ENCODE data around the gene ASCL1. TPM values are rescaled to one million over a fixed set of nuclear protein-coding genes. Genes with fewer than 3 reads are reported as not detected.

The ASCL1 gene
- total and polyA plus RNA-seq, 8 donors = 0.04 to 0.40 (median 0.20) TPM; not detected in 2

DNA sequence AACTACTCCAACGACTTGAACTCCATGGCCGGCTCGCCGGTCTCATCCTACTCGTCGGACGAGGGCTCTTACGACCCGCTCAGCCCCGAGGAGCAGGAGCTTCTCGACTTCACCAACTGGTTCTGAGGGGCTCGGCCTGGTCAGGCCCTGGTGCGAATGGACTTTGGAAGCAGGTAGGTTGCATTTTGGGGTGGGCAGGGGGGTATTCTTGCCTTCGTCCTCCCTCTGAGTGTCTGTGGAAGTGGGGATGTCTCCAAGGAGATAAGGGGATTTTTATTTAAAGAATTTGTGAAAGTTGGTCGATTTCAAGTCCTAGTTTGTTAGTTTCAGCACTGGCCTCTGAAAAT, 1.3 kb downstream of the ASCL1 start:
- intact Hi-C loops (cut with DNase I) = no loop called here
- Histone ChIP-seq H3K27ac (no peak overlapping the region), H3K9me3 (no peaks in the 10 kb centered on the region), H3K27me3 (peaks cover 0 to 39% (median 13%) of the 10 kb centered on the region in 4 donors), H3K4me3 (peak overlapping the region in 1 of 4 donors; percentile 39), H3K4me1 (peaks cover 0 to 3% (median 0%) of the 10 kb centered on the region in 3 donors), H3K36me3 (no peaks in the 10 kb centered on the region)
- no peak for ATAC-seq
- no peak for FAIRE-seq
- no peak for TF ChIP-seq CTCF (IDR thresholded peaks at IDR 0.05)
- no peak for DNase-seq
- WGBS, 2 donors = 5 to 6% methylated on average over 15 of the region's 15 CpGs

DNA sequence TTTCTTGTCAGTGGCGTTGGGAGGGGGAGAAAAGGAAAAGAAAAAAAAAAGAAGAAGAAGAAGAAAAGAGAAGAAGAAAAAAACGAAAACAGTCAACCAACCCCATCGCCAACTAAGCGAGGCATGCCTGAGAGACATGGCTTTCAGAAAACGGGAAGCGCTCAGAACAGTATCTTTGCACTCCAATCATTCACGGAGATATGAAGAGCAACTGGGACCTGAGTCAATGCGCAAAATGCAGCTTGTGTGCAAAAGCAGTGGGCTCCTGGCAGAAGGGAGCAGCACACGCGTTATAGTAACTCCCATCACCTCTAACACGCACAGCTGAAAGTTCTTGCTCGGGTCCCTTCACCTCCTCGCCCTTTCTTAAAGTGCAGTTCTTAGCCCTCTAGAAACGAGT, 1.9 kb downstream of the ASCL1 start:
- WGBS, 2 donors = 15 to 22% methylated on average over 14 of the region's 14 CpGs
- no peaks in the 10 kb centered on the region for H3K36me3 ChIP-seq
- no peak overlapping the region for H3K27ac ChIP-seq
- FAIRE-seq (no peak), DNase-seq (no peak), ATAC-seq (no peak)
- TF ChIP-seq CTCF (IDR thresholded peaks at IDR 0.05) = no peak
- intact Hi-C loops (cut with DNase I) = no loop called here
- H3K4me3 ChIP-seq = no peak overlapping the region
- peaks cover 0 to 3% (median 0%) of the 10 kb centered on the region in 3 donors for H3K4me1 ChIP-seq
- H3K9me3 ChIP-seq = no peaks in the 10 kb centered on the region
- H3K27me3 ChIP-seq = peaks cover 0 to 45% (median 14%) of the 10 kb centered on the region in 4 donors

- Histone ChIP-seq H3K9me3 (no peaks in the 10 kb centered on the region), H3K27ac (no peak overlapping the region), H3K4me3 (no peak overlapping the region), H3K27me3 (peaks cover 0 to 52% (median 18%) of the 10 kb centered on the region in 4 donors), H3K36me3 (no peaks in the 10 kb centered on the region), H3K4me1 (peaks cover 0 to 7% (median 0%) of the 10 kb centered on the region in 3 donors)
- FAIRE-seq (no peak), ATAC-seq (no peak), DNase-seq (no peak)
- WGBS, 2 donors = 7 to 10% methylated on average over 19 of the region's 19 CpGs
- no peak for TF ChIP-seq CTCF (IDR thresholded peaks at IDR 0.05)
- intact Hi-C loops (cut with DNase I) = no loop called here
These were observed 3.4 kb downstream of the ASCL1 start for GRCh38 chr12:102960766-102961465.

DNA sequence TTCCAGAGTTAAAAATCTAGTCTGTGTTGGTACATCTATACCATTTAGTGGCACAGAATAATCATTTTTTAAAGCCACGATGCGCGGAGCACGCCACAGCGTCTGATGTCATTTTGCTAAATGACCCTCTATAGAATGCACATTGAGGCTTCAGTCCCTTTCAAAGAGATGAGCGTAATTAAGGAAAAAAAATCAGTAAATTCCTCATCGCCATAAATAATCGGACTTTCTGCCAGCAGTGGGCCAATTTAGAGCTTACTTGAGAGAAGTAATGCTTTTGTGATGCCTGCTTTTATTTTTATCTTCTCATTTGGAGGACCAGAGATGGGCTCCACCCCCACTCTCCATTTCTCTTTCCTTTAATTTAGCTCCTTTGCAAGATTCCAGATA, 4.0 kb downstream of the ASCL1 start:
- Histone ChIP-seq H3K27ac (no peak overlapping the region), H3K27me3 (peaks cover 0 to 52% (median 18%) of the 10 kb centered on the region in 4 donors), H3K4me3 (no peak overlapping the region), H3K36me3 (no peaks in the 10 kb centered on the region), H3K9me3 (no peaks in the 10 kb centered on the region), H3K4me1 (peaks cover 0 to 7% (median 0%) of the 10 kb centered on the region in 3 donors)
- TF ChIP-seq CTCF (IDR thresholded peaks at IDR 0.05) = no peak
- DNase-seq (no peak), FAIRE-seq (no peak), ATAC-seq (no peak)
- 7 to 9% methylated on average over 8 of the region's 8 CpGs for WGBS, 2 donors
- intact Hi-C loops (cut with DNase I) = no loop called here

- Histone ChIP-seq H3K27me3 (peaks cover 0 to 57% (median 18%) of the 10 kb centered on the region in 4 donors), H3K36me3 (no peaks in the 10 kb centered on the region), H3K27ac (no peak overlapping the region), H3K4me1 (peaks cover 0 to 7% (median 0%) of the 10 kb centered on the region in 3 donors), H3K4me3 (no peak overlapping the region), H3K9me3 (no peaks in the 10 kb centered on the region)
- FAIRE-seq (no peak), DNase-seq (no peak), ATAC-seq (no peak)
- no peak for TF ChIP-seq CTCF (IDR thresholded peaks at IDR 0.05)
- 6 to 7% methylated on average over 11 of the region's 11 CpGs for WGBS, 2 donors
- intact Hi-C loops (cut with DNase I) = no loop called here
These were observed 5.1 kb downstream of the ASCL1 start for GRCh38 chr12:102962532-102962931.

All from pancreas (tissue), 10 donors.